Activated T-helper 1 cell treated with anti-CD3 and anti-CD28 coated beads, Interleukin-12 subunit alpha, Interleukin-12 subunit beta, Interleukin-2, Interleukin-4 antibody, amounts not matched to agents 30 ng/mL and 10 ng/mL and 1 ng/mL, durations not matched to agents 14 hours and 24 hours and 36 hours (primary cell): ENCODE measurements around the gene TTLL1. TPM values are rescaled to one million over a fixed set of nuclear protein-coding genes. Genes with fewer than 3 reads are reported as not detected.
"Not testable (repeated sequence)": the region's sequence is repeated elsewhere in the genome, so short reads cannot be mapped to it uniquely, and the experiment has no call there.

Source experiments
- DNase-seq: peaks from one replicate; pipeline ENCODE4 v3.0.0; 2021; ENCODE audit warnings: low spot score
- H3K27ac Mint-ChIP-seq: one replicate; pipeline ENCODE4 v1.8.0; 2021; ENCODE audit warnings: mild to moderate bottlenecking, mixed read lengths
- H3K27me3 Mint-ChIP-seq: one replicate; pipeline ENCODE4 v1.8.0; 2022; ENCODE audit warnings: mild to moderate bottlenecking, moderate library complexity, mixed read lengths; ENCODE audit not compliant: insufficient read depth
- H3K36me3 Mint-ChIP-seq: one replicate; pipeline ENCODE4 v1.8.0; 2021; ENCODE audit warnings: low read depth, mixed read lengths
- H3K4me1 Mint-ChIP-seq: one replicate; pipeline ENCODE4 v1.8.0; 2021; ENCODE audit warnings: low read depth, mixed read lengths
- H3K4me3 Mint-ChIP-seq: one replicate; pipeline ENCODE4 v1.8.0; 2021; ENCODE audit warnings: mild to moderate bottlenecking, moderate library complexity, mixed read lengths
- H3K9me3 Mint-ChIP-seq: one replicate; pipeline ENCODE4 v1.8.0; 2021; ENCODE audit warnings: mixed read lengths
- intact Hi-C: fragments of 100-400 bp; cut with micrococcal nuclease; formaldehyde crosslinking; loops from one replicate; pipeline ENCODE4 v1.15.1; 2024
- total RNA-seq: library from RNA; stranded (reverse); gene quantifications from 2 replicates; pipeline ENCODE4 v1.2.3, GENCODE V29; 2022

TTLL1 gene
- total RNA-seq, 1 donor from 2014 or later: 2.0 TPM

GRCh38 chr22:43042101-43042780, 47.0 kb downstream of the TTLL1 start:
- Mint-ChIP-seq H3K4me3 (no peak overlapping the region), H3K27ac (no peak overlapping the region), H3K4me1 (no peaks in the 10 kb centered on the region), H3K36me3 (no peaks in the 10 kb centered on the region), H3K27me3 (no peaks in the 10 kb centered on the region), H3K9me3 (no peaks in the 10 kb centered on the region)
- intact Hi-C loops: no loop called here
- DNase-seq: no peak

- Mint-ChIP-seq H3K9me3 (no peaks in the 10 kb centered on the region), H3K27me3 (no peaks in the 10 kb centered on the region), H3K4me1 (no peaks in the 10 kb centered on the region), H3K27ac (no peak overlapping the region), H3K36me3 (no peaks in the 10 kb centered on the region), H3K4me3 (no peak overlapping the region)
- no peak for DNase-seq
- intact Hi-C loops: no loop called here
Observed at GRCh38 chr22:43039800-43040199, 49.4 kb downstream of the TTLL1 start.

GRCh38 chr22:43038325-43038724, 50.9 kb downstream of the TTLL1 start:
- no peak overlapping the region for H3K27ac Mint-ChIP-seq
- no peak overlapping the region for H3K4me3 Mint-ChIP-seq
- no peaks in the 10 kb centered on the region for H3K4me1 Mint-ChIP-seq
- no peaks in the 10 kb centered on the region for H3K27me3 Mint-ChIP-seq
- no peak for DNase-seq
- H3K9me3 Mint-ChIP-seq: no peaks in the 10 kb centered on the region
- intact Hi-C loops: no loop called here
- no peaks in the 10 kb centered on the region for H3K36me3 Mint-ChIP-seq

GRCh38 chr22:43036282-43036829, 52.8 kb downstream of the TTLL1 start:
- no peak overlapping the region for H3K27ac Mint-ChIP-seq
- H3K4me1 Mint-ChIP-seq: no peaks in the 10 kb centered on the region
- intact Hi-C loops: no loop called here
- H3K4me3 Mint-ChIP-seq: no peak overlapping the region
- H3K36me3 Mint-ChIP-seq: no peaks in the 10 kb centered on the region
- H3K9me3 Mint-ChIP-seq: no peaks in the 10 kb centered on the region
- DNase-seq: no peak
- no peaks in the 10 kb centered on the region for H3K27me3 Mint-ChIP-seq

- no peak overlapping the region for H3K27ac Mint-ChIP-seq
- intact Hi-C loops: no loop called here
- H3K4me3 Mint-ChIP-seq: no peak overlapping the region
- no peaks in the 10 kb centered on the region for H3K4me1 Mint-ChIP-seq
- no peak for DNase-seq
- no peaks in the 10 kb centered on the region for H3K27me3 Mint-ChIP-seq
- H3K36me3 Mint-ChIP-seq: no peaks in the 10 kb centered on the region
- no peaks in the 10 kb centered on the region for H3K9me3 Mint-ChIP-seq
Observed at GRCh38 chr22:43035250-43035649, 53.9 kb downstream of the TTLL1 start.

- no peaks in the 10 kb centered on the region for H3K27me3 Mint-ChIP-seq
- H3K36me3 Mint-ChIP-seq: no peaks in the 10 kb centered on the region
- DNase-seq: no peak
- H3K4me3 Mint-ChIP-seq: no peak overlapping the region
- intact Hi-C loops: no loop called here
- no peaks in the 10 kb centered on the region for H3K9me3 Mint-ChIP-seq
- no peaks in the 10 kb centered on the region for H3K4me1 Mint-ChIP-seq
- H3K27ac Mint-ChIP-seq: no peak overlapping the region
Observed at GRCh38 chr22:43031617-43032016, 57.6 kb downstream of the TTLL1 start.

- intact Hi-C loops: no loop called here
- Mint-ChIP-seq H3K9me3 (no peaks in the 10 kb centered on the region), H3K4me1 (peaks cover 14% of the 10 kb centered on the region), H3K27ac (no peak overlapping the region), H3K36me3 (no peaks in the 10 kb centered on the region), H3K4me3 (no peak overlapping the region), H3K27me3 (peaks cover 9% of the 10 kb centered on the region)
- DNase-seq: no peak
Observed at GRCh38 chr22:43018615-43019014, 70.6 kb downstream of the TTLL1 start.

GRCh38 chr22:43017525-43018460, 71.4 kb downstream of the TTLL1 start:
- H3K27ac Mint-ChIP-seq: no peak overlapping the region
- intact Hi-C loops: no loop called here
- peaks cover 22% of the 10 kb centered on the region for H3K4me1 Mint-ChIP-seq
- no peaks in the 10 kb centered on the region for H3K36me3 Mint-ChIP-seq
- H3K9me3 Mint-ChIP-seq: no peaks in the 10 kb centered on the region
- H3K27me3 Mint-ChIP-seq: peaks cover 9% of the 10 kb centered on the region
- DNase-seq: no peak
- H3K4me3 Mint-ChIP-seq: no peak overlapping the region

GRCh38 chr22:43016150-43016549, 73.0 kb downstream of the TTLL1 start:
- intact Hi-C loops, H3K9me3 Mint-ChIP-seq, H3K27ac Mint-ChIP-seq, H3K27me3 Mint-ChIP-seq, H3K36me3 Mint-ChIP-seq, DNase-seq, H3K4me3 Mint-ChIP-seq: not testable (repeated sequence)
- peaks cover 22% of the 10 kb centered on the region for H3K4me1 Mint-ChIP-seq

GRCh38 chr22:43015677-43016042, 73.5 kb downstream of the TTLL1 start:
- Mint-ChIP-seq H3K36me3 (no peaks in the 10 kb centered on the region), H3K9me3 (no peaks in the 10 kb centered on the region), H3K4me3 (peak overlapping the region; percentile 89), H3K4me1 (peaks cover 22% of the 10 kb centered on the region), H3K27me3 (peaks cover 9% of the 10 kb centered on the region), H3K27ac (peak overlapping the region; percentile 76)
- intact Hi-C loops: loop anchor here (1.0 kb wide), 3 partner anchors 15 to 400 kb away; partner anchors contain the start of gene ARFGAP3
- no peak for DNase-seq

- intact Hi-C loops: loop anchor here (1.0 kb wide), 4 partner anchors 15 to 400 kb away; partner anchors contain the start of genes ARFGAP3 and TTLL1
- H3K9me3 Mint-ChIP-seq: no peaks in the 10 kb centered on the region
- H3K4me1 Mint-ChIP-seq: peaks cover 22% of the 10 kb centered on the region
- peak within 1 kb of the TSS; percentile 79 for H3K27ac Mint-ChIP-seq
- no peaks in the 10 kb centered on the region for H3K36me3 Mint-ChIP-seq
- peaks cover 9% of the 10 kb centered on the region for H3K27me3 Mint-ChIP-seq
- DNase-seq: peak; percentile 99
- H3K4me3 Mint-ChIP-seq: peak within 1 kb of the TSS; percentile 92
Observed at GRCh38 chr22:43014869-43015676, 74.1 kb downstream of the TTLL1 start, which contains the start of gene PACSIN2. Gene PACSIN2 (minus strand): TSS chr22:43015149. CDS start chr22:42912080, 103,069 bp downstream.

GRCh38 chr22:43014316-43014868, 74.8 kb downstream of the TTLL1 start:
- H3K4me1 Mint-ChIP-seq: peaks cover 22% of the 10 kb centered on the region
- peaks cover 9% of the 10 kb centered on the region for H3K27me3 Mint-ChIP-seq
- peak; percentile 9 for DNase-seq
- no peaks in the 10 kb centered on the region for H3K36me3 Mint-ChIP-seq
- peak overlapping the region; percentile 79 for H3K27ac Mint-ChIP-seq
- no peaks in the 10 kb centered on the region for H3K9me3 Mint-ChIP-seq
- intact Hi-C loops: loop anchor here (1.0 kb wide), 1 partner anchor 75 kb away; the partner anchor contains the start of gene TTLL1
- H3K4me3 Mint-ChIP-seq: peak overlapping the region; percentile 92
